Stimulated activated CD8-positive, alpha-beta memory T cell treated with anti-CD3 and anti-CD28 coated beads, Interleukin-4, amount 100 ng/mL, for 48 hours (primary cell): ENCODE results near the gene SCGB1D2.

Experiments used
- DNase-seq: peaks from one replicate; pipeline ENCODE4 v3.0.0-alpha.2; 2020

SCGB1D2 gene

GRCh38 chr11:62260261-62260953 lies 18.4 kb downstream of the SCGB1D2 start:
- DNase-seq, result no peak

GRCh38 chr11:62264004-62264403 lies 22.0 kb downstream of the SCGB1D2 start:
- DNase-seq, result no peak

GRCh38 chr11:62266558-62266957 lies 24.5 kb downstream of the SCGB1D2 start:
- peak; percentile 40 for DNase-seq

GRCh38 chr11:62267050-62267449 lies 25.0 kb downstream of the SCGB1D2 start:
- no peak for DNase-seq

- DNase-seq, result no peak
Measured at GRCh38 chr11:62267576-62267975, 25.5 kb downstream of the SCGB1D2 start.

- DNase-seq, result no peak
Measured at GRCh38 chr11:62269654-62270278, 27.7 kb downstream of the SCGB1D2 start, which contains the start of gene SCGB2A2. Gene SCGB2A2 (plus strand): TSS chr11:62270158. CDS start chr11:62270217, 59 bp downstream.

GRCh38 chr11:62273284-62273683 lies 31.2 kb downstream of the SCGB1D2 start:
- DNase-seq, result no peak

- no peak for DNase-seq
Measured at GRCh38 chr11:62273789-62274275, 31.8 kb downstream of the SCGB1D2 start.

GRCh38 chr11:62280452-62280851 lies 38.4 kb downstream of the SCGB1D2 start:
- no peak for DNase-seq
